Stimulated activated CD4-positive, alpha-beta T cell treated with anti-CD3 and anti-CD28 coated beads, Interleukin-1b, Interleukin-23, amount 100 ng/mL, for 1 hour (primary cell): ENCODE data around the gene SAMD11.
A peak's percentile ranks its signal among the peaks of the same experiment; 100 is the strongest.
"Not testable (repeated sequence)": the region's sequence is repeated elsewhere in the genome, so short reads cannot be mapped to it uniquely, and the experiment has no call there.

Experiments used
- DNase-seq, 2 donors: peaks; one replicate each; pipeline ENCODE4 v3.0.0-alpha.2; 2020; ENCODE audit warnings: low read depth in 2 of 2

SAMD11 gene

GRCh38 chr1:974687-975328, 51.1 kb downstream of the SAMD11 start:
- no peak for DNase-seq

- no peak for DNase-seq
These were observed 51.6 kb downstream of the SAMD11 start for GRCh38 chr1:975365-975764.

- DNase-seq: no peak
These were observed 52.4 kb downstream of the SAMD11 start for GRCh38 chr1:975896-976683.

DNA sequence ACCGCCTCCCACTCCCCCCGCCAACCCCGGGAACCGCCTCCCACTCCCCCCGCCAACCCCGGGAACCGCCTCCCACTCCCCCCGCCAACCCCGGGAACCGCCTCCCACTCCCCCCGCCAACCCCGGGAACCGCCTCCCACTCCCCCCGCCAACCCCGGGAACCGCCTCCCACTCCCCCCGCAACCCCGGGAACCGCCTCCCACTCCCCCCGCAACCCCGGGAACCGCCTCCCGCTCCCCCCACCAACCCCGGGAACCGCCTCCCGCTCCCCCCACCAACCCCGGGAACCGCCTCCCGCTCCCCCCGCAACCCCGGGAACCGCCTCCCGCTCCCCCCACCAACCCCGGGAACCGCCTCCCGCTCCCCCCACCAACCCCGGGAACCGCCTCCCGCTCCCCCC, 53.1 kb downstream of the SAMD11 start:
- not testable (repeated sequence) for DNase-seq

DNA sequence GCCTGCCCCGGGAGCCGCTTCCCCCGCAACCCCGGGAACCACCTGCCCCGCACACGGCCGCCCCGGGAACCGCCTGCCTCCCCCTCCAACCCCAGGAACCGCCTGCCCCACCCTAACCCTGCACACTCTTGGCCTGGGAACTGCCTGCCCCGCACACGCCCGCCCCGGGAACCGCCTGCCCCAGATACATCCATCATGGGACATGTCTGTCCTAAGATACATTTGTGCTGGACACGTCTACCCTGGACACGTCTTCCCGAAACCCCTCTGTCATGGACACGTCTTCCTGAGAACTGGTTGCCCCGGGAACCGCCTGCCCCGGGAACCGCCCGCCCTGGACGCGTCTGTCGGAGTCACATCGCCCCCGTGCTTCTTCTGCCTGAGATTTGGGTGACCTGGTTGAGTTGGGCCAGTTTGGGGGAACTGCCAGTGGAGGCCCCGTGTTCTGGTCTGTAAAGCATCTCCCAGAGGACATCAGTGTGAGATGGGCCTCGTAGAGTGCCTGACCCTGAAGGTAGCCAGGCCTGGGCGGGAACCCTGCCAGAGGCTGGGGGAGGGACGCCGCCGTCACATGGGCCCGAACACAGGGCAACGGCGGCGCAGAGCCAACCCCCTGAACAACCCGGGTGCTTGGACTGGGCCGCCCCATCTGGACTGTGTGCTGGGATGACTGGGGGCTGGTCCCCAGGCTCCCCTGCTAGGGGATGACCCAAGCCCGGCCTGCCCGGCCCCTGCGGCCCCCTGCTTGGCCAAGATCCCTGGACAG, 54.5 kb downstream of the SAMD11 start:
- no peak for DNase-seq

GRCh38 chr1:978835-979743, 55.4 kb downstream of the SAMD11 start:
- no peak for DNase-seq

DNA sequence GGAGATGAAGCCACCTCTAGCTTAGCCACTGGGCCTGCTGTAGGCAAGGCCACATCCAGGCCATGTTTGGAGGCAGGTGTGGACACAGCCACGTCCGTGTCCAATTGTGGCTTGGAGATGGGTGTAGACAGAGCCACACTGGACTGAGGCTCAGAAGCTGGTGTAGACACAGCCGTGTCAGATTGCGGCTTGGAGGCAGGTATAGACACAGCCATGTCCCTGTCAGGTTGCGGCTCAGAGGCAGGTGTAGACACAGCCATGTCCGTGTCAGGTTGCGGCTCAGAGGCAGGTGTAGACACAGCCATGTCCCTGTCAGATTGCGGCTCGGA, 56.0 kb downstream of the SAMD11 start:
- DNase-seq: no peak

DNA sequence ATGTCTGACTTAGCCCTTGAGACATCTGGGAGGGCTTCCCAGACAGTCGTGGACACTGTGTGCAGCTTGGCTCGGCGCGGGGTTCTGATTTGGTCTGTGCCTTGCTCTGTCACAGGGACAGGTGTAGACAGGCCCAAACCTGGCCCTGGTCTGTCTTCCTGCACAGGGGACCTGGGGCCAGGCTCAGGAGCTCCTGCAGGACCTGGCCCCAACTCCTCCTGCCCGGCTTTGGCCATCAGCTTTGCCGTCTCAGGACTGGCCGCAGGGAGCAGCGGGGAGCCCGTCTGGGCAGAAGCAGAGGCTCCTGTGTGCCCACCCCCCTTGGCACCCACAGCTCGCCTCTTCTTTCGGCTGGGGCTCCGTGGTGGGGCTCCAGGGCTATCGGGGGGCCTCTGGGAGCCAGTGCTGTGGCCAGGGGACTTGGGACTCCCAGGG, 56.4 kb downstream of the SAMD11 start:
- no peak for DNase-seq

- no peak for DNase-seq
These were observed 57.1 kb downstream of the SAMD11 start for GRCh38 chr1:980602-981395.

DNA sequence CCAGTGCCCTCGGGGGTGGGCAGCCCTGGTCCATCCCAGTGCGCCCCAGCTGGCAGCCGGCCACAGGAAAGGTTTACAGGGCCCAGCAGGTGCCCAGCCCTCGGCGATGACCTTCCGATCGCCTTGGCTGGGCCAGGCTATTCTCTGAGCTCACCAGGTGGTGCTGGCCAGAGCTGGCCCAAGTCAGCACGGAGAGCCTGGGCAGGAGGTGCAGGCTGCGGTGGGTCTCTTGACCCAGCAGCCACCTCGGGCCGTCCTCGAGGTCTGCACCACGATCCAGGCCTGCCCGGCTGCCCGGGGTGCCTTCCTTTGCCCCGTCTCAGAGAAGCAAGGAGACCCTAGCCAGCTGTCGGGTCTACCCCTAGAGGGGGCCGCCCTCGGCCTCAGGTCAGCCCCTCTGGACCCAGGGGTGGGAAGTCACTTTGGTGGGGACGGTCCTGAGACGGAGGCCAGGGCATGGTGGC, 57.8 kb downstream of the SAMD11 start:
- no peak for DNase-seq

DNA sequence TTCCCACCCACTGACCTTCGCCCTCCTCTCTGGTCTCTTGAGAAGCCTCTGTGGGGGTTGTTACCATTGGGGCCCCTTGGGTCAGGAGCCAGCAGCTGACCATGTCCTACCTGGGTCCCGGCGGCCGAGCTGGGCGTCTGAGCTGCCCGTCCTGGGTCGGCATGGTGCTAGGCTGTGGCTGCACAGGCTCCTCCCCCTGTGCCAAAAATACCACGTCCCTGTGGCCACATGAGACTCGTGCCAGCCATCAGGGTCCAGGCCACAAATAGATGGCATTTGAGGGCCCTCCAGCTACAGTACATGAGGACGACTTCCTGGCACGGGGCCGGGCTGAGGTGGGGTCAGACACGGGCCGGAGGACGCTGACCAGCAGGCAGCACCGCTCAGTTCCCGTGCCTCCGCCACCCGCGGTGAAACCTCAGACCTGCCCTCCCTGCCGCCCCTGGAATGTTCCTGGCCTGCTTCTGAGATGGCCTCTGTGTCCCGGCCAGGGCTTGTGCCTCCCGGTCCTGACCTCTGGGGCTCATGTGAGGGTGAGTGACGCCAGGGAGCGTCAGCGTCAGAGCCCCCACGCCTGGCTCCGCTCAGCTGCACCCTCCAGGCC, 58.3 kb downstream of the SAMD11 start, which contains the start of gene PERM1:
Gene PERM1 (minus strand): TSS at position 139 of the 604 bp plus-strand sequence. CDS start 1,064 bp downstream, outside the sequence.
- DNase-seq: no peak

DNA sequence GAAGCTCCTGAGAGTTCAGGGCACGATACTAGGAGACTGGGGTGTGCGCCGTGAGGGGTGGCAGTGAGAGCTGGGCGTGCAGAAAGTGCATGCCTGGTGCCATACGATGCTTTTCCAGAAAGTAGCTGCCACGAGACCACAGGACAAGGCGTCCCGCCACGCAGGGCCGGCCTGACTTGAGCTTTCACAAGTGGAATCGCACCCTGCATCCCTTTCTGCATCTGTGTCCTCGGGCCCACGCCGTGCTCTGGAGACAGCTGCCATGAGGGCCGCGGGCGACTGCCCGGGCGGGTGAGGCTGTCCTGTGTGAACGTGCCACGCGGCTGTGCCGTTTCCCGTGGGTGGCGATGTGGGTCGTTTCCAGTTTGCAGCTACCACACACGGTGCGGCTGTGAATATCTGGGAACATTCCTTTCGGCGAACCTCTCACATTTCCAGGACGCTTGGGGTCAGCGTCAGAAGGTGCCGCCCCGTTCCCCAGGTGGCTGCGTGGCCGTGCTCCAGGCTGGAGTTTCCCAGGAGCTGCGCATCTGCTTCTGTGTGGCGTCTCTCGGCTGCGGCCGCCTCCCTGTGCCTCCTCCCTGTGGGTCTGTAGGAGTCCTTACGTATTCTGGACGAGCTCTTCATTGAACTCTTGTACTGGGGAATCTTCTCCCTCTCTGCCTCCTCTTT, 59.2 kb downstream of the SAMD11 start:
- no peak for DNase-seq

- peak in 1 of 2 donors; percentile 52 for DNase-seq
These were observed 60.2 kb downstream of the SAMD11 start for GRCh38 chr1:983798-984475.

DNA sequence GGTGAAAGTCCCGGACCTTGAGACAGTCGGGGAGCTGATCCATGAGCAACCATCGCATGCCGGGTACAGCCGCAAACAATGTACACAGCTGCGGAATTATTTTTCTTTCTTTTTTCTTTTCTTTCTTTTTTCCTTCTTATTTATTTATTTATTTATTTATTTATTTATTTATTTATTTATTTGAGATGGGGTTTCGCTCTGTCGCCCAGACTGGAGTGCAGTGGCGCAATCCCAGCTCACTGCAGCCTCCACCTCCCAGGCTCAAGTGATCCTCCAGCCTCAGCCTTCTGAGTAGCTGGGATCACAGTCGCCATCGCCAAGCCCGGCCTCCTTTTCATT, 60.7 kb downstream of the SAMD11 start:
- DNase-seq: no peak

GRCh38 chr1:985126-985525, 61.4 kb downstream of the SAMD11 start:
- DNase-seq: no peak

- DNase-seq: not testable (repeated sequence)
These were observed 64.3 kb downstream of the SAMD11 start for GRCh38 chr1:988061-988460.

DNA sequence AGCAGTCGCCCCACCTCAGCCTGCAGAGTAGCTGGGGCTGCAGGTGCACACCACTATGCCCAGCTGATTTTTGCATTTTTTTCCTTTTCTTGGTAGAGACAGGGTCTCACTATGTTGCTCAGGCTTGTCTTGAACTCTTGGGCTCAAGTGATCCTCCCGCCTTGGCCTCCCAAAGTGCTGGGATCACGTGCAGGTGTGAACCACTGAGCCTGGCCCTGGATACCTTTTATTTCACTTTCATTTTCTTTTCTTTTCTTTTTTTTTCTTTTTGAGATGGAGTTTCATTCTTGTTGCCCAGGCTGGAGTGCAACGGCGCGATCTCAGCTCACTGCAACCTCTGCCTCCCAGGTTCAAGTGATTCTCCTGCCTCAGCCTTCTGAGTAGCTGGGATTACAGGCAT, 67.6 kb downstream of the SAMD11 start:
- not testable (repeated sequence) for DNase-seq

DNA sequence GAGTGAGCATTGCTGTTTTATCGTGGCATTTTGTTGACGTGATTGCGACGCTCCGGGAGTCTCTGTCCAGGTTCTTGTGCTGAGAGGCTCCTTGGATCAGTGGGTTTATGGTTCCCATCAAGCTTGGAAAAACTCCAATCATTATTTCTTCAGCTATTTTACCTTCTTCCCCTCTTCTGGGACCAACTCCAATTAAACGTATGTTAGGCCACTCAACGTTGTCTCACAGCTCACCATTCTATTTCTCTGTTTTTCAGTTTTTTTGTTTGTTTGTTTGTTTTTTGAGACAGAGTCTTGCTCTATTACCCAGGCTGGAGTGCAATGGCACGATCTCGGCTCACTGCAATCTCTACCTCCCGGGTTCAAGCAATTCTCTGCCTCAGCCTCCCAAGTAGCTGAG, 68.2 kb downstream of the SAMD11 start:
- no peak for DNase-seq

GRCh38 chr1:992362-992761, 68.6 kb downstream of the SAMD11 start:
- no peak for DNase-seq
